ENCODE results near the gene HLA-DOB. TPM values are rescaled to one million over a fixed set of nuclear protein-coding genes. Genes with fewer than 3 reads are reported as not detected.

The HLA-DOB gene
- 0.29 and 1.1 TPM in 2 replicates for total RNA-seq

GRCh38 chr6:32816746-32817204 lies at the start of gene HLA-DOB:
TSS of gene HLA-DOB (minus strand) at chr6:32817002. CDS start at chr6:32816951, 51 bp downstream.

GRCh38 chr6:32853541-32854375 lies 37.0 kb upstream of the HLA-DOB start, which contains the start of the genes PSMB9 and TAP1:
TSS of gene PSMB9 (plus strand) at chr6:32854192. CDS start at chr6:32854230, 38 bp downstream.
TSS of gene TAP1 (minus strand) at chr6:32853704. CDS start at chr6:32853636, 68 bp downstream.

GRCh38 chr6:32843979-32844838 lies 27.4 kb upstream of the HLA-DOB start, which contains the start of gene PSMB8:
TSS of gene PSMB8 (minus strand) at chr6:32844047. CDS start at chr6:32843996, 51 bp downstream.

GRCh38 chr6:32838114-32838958 lies 21.5 kb upstream of the HLA-DOB start, which contains the start of gene TAP2:
TSS of gene TAP2 (minus strand) at chr6:32838739. CDS start at chr6:32838233, 506 bp downstream.

GRCh38 chr6:32763421-32763820 lies 53.4 kb downstream of the HLA-DOB start, which contains the start of gene HLA-DQB2:
TSS of gene HLA-DQB2 (minus strand) at chr6:32763532. CDS start at chr6:32763470, 62 bp downstream.

Other genes with a start within 250 kb of the HLA-DOB start
- gene HLA-DRB1, start 227.2 kb downstream of the HLA-DOB start, total RNA-seq, result not detected in 2 replicates
- not detected in 2 replicates for gene HLA-DQA1, start 179.6 kb downstream of the HLA-DOB start, total RNA-seq
- gene HLA-DQB1, start 150.3 kb downstream of the HLA-DOB start, total RNA-seq, result not detected in 2 replicates
- gene HLA-DQA2, start 75.6 kb downstream of the HLA-DOB start, total RNA-seq, result not detected in 2 replicates
- gene HLA-DQB2, start 53.5 kb downstream of the HLA-DOB start, total RNA-seq, result not detected in 2 replicates
- 13.8 and 15.6 TPM in 2 replicates for gene TAP2, start 21.7 kb upstream of the HLA-DOB start, total RNA-seq
- gene PSMB8, start 27.0 kb upstream of the HLA-DOB start, total RNA-seq, result 77.6 and 79.8 TPM in 2 replicates
- 43.8 and 54.9 TPM in 2 replicates for gene TAP1, start 36.7 kb upstream of the HLA-DOB start, total RNA-seq
- 29.4 and 34.6 TPM in 2 replicates for gene PSMB9, start 37.2 kb upstream of the HLA-DOB start, total RNA-seq
- gene HLA-DMB, start 124.0 kb upstream of the HLA-DOB start, total RNA-seq, result not detected in 2 replicates
- 0.29 and 4.1 TPM in 2 replicates for gene HLA-DMA, start 136.1 kb upstream of the HLA-DOB start, total RNA-seq
- 89.4 and 124 TPM in 2 replicates for gene BRD2, start 151.6 kb upstream of the HLA-DOB start, total RNA-seq
- gene HLA-DOA, start 192.6 kb upstream of the HLA-DOB start, total RNA-seq, result not detected in 2 replicates